ENCODE results near the gene ANKRD42. TPM values are rescaled to one million over a fixed set of nuclear protein-coding genes. Genes with fewer than 3 reads are reported as not detected.

ANKRD42 gene
- total and polyA plus RNA-seq, 2 of the 8 experiments (the other 6 are each of a cell fraction or from before 2014, with no cell fraction given), result 2.0 to 5.5 TPM

DNA sequence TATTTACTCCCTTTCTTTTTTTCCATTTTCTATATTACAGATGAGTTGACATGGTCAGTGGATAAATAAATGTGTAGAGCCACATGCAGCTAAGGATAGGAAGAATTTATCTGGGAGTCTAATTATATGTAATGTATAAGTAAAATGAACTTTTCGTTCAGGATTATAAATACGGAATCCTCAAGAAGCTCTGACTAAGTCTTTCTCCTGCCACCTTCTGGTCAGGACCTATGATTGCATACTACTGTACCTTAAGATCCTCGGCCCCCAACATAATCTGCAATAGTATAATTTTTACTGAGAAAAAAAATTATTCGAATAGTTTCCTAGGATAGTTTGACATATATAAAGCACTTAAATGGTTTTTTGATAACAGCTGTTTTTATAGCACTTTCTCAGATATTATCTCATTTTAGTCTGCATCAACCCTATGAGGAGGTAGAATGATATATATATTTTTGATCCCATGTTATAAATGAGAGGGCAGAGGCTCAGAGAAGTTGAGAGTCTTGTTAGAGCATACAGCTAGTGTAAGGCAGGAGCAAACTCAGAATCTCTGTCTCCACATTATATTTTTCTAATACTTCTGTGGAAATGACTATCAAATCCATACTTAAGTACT lies 56.6 kb downstream of the ANKRD42 start (continued):
- no peak for TF ChIP-seq CBX5 (IDR thresholded peaks at IDR 0.05; ENCODE audit: low read depth, low read length)

All from H1 (cell line).